ENCODE data around the gene SLAIN1.
"Not testable (repeated sequence)": the region's sequence is repeated elsewhere in the genome, so short reads cannot be mapped to it uniquely, and the experiment has no call there.

Gene SLAIN1

GRCh38 chr13:77697217-77698103, at the start of gene SLAIN1:
Gene SLAIN1 (plus strand): TSS chr13:77697687. CDS start chr13:77697914, 227 bp downstream.
- DNase-seq: peak; percentile 93

GRCh38 chr13:77650409-77650808, 47.1 kb upstream of the SLAIN1 start:
- DNase-seq: no peak

- DNase-seq: no peak
Observed at GRCh38 chr13:77653301-77653700, 44.2 kb upstream of the SLAIN1 start.

DNA sequence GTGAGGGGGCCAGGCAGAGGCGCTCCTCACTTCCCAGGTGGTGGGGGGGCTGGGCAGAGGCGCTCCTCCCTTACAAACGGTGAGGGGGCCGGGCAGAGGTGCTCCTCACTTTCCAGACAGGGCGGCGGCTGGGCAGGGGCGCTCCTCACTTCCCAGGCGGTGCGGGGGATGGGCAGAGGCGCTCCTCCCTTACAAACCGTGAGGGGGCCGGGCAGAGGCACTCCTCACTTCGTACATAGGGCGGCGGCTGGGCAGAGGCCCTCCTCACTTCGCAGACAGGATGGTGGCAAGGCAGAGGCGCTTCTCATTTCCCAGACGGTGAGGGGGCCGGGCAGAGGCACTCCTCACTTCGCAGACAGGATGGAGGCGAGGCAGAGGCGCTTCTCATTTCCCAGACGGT, 37.5 kb upstream of the SLAIN1 start:
- DNase-seq: not testable (repeated sequence)

- DNase-seq: no peak
Observed at GRCh38 chr13:77660841-77661250, 36.6 kb upstream of the SLAIN1 start.

- not testable (repeated sequence) for DNase-seq
Observed at GRCh38 chr13:77662301-77662700, 35.2 kb upstream of the SLAIN1 start.

DNA sequence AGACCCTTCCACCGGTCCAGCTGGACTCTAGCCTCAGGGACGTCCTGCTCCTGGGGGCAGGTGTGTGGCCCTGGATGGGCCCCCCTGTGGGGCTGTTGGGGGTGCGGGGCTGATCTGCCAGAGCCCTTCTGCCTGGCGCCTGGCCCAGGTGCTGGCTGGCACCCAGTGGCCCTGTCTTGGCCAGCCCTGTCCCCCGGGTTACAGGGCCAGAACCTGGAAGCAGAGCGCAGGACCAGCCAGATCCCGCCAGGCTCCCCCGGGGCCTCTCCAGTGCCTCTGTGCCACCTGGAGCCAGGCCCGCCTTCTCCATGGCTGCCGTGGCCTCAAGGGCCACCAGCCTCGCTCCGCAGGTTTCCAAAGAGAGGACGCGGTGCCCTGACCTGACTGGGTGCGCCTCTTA, 34.7 kb upstream of the SLAIN1 start:
- not testable (repeated sequence) for DNase-seq

- no peak for DNase-seq
Observed at GRCh38 chr13:77674852-77675251, 22.6 kb upstream of the SLAIN1 start.

- DNase-seq: no peak
Observed at GRCh38 chr13:77678691-77679235, 18.7 kb upstream of the SLAIN1 start.

GRCh38 chr13:77687799-77688198, 9.7 kb upstream of the SLAIN1 start:
- no peak for DNase-seq

- DNase-seq: no peak
Observed at GRCh38 chr13:77691871-77692270, 5.6 kb upstream of the SLAIN1 start.

GRCh38 chr13:77692746-77693448, 4.6 kb upstream of the SLAIN1 start:
- DNase-seq: no peak

GRCh38 chr13:77693449-77693940, 4.0 kb upstream of the SLAIN1 start:
- no peak for DNase-seq

DNA sequence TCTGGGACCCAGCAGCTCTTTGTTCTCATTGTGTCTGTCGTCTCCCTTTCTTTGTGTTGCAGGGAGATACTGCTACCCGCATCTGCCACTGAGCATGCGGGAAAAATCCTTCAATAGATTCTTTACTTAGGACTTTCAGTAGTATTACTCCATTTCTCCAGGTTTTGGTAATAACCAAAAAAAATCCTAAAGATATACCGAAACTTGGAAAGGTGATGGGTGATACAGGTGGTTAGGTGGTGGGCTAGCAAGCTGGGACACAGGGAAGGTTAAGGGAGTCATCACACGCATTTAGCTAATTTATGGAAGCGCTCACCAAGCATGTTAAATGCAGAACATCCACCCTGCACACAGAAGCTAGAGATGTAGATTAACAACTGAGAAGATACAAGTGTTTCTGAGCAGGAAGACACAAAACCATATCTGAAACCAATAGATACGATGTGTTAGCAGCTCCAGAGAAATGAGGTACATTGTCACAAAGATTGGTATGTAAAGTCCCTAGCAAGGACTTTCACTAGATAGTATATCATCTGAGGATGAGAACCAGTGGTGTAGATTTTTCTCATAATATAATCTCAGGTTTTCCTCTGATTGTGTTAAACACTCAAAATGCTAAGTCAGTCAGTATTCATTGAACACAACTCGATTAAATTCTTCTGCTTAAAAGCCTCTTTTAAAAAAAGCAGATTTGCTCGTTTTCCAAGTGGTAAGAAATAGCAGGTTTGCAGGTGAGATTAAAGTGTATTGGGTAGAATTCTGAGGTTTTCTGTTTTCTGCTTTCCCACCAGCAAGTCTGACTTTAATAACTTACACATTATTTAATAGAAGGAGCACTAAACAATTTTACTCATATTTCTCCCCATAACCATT, 1.2 kb upstream of the SLAIN1 start:
- peak; percentile 4 for DNase-seq

- DNase-seq: no peak
Observed at GRCh38 chr13:77696879-77697216, 639 bp upstream of the SLAIN1 start.

- DNase-seq: peak; percentile 63
Observed at GRCh38 chr13:77698201-77699058, 943 bp downstream of the SLAIN1 start.

GRCh38 chr13:77699059-77699680, 1.7 kb downstream of the SLAIN1 start:
- DNase-seq: no peak

- DNase-seq: no peak
Observed at GRCh38 chr13:77701305-77701704, 3.8 kb downstream of the SLAIN1 start.

- no peak for DNase-seq
Observed at GRCh38 chr13:77702366-77702765, 4.9 kb downstream of the SLAIN1 start.

- DNase-seq: no peak
Observed at GRCh38 chr13:77703408-77703807, 5.9 kb downstream of the SLAIN1 start.

DNA sequence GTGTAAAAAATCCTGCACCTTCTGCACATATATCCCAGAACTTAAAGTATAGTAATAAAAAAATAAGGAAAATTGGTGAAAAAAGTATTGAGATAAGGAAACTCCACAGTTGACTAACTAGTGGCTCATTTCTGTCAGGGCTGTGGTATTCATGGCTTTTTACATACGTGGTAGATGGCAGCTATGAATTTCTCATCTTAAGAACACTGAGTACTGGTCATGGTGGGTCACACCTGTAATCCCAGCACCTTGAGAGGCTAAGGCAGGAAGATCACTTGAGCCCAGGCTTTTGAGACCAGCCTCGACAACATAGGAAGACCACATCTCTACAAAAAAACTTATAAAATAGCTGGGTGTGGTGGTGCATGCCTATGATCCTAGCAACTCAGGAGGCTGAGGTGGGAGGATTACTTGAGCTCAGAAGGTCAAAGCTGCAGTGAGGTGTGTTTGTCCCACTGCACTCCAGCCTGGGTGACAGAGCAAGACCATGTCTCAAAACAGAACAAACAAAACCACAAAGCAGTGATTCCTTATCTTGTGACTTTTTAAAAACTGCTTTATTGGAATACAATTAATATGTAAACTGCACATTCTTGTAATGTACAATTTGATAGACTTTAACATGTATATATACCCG, 16.8 kb downstream of the SLAIN1 start:
- DNase-seq: no peak
